AG10803 (cell line): ENCODE results near the gene NMRK2.
"Not testable (repeated sequence)": the region's sequence is repeated elsewhere in the genome, so short reads cannot be mapped to it uniquely, and the experiment has no call there.

Source experiments
- DNase-seq: peaks from one replicate; pipeline ENCODE4 v3.0.0; 2010; ENCODE audit warnings: low read depth
- H3K4me3 ChIP-seq: 2 replicates; pipeline ENCODE4 v1.5.1; 2011; ENCODE audit warnings: mild to moderate bottlenecking, low read length, control low read depth
- CTCF ChIP-seq: conservative IDR thresholded peaks from 2 replicates; pipeline ENCODE4 v1.5.1; 2011; ENCODE audit warnings: mild to moderate bottlenecking, low read length, control low read depth, inconsistent platforms

The NMRK2 gene

GRCh38 chr19:3942790-3943409 is 10.0 kb downstream of the NMRK2 start:
- no peak for DNase-seq
- no peak overlapping the region for H3K4me3 ChIP-seq

GRCh38 chr19:3944018-3944721 is 11.3 kb downstream of the NMRK2 start:
- H3K4me3 ChIP-seq: no peak overlapping the region
- TF ChIP-seq CTCF: no peak
- DNase-seq: no peak

More at GRCh38 chr19:3942790-3943409, 10.0 kb downstream of the NMRK2 start:
- no peak for TF ChIP-seq CTCF

GRCh38 chr19:3945838-3946237 is 13.0 kb downstream of the NMRK2 start:
- H3K4me3 ChIP-seq: no peak overlapping the region
- TF ChIP-seq CTCF: no peak
- DNase-seq: peak; percentile 37

GRCh38 chr19:3947316-3947933 is 14.6 kb downstream of the NMRK2 start:
- not testable (repeated sequence) for DNase-seq, H3K4me3 ChIP-seq

- TF ChIP-seq CTCF: no peak
- no peak overlapping the region for H3K4me3 ChIP-seq
Observed at GRCh38 chr19:3949294-3949693, 16.4 kb downstream of the NMRK2 start.

GRCh38 chr19:3949997-3950859 is 17.4 kb downstream of the NMRK2 start:
- TF ChIP-seq CTCF: no peak
- no peak for DNase-seq
- no peak overlapping the region for H3K4me3 ChIP-seq

More at GRCh38 chr19:3949294-3949693, 16.4 kb downstream of the NMRK2 start:
- no peak for DNase-seq
